HFFc6 (cell line): ENCODE results near the gene BCAT1. TPM values are rescaled to one million over a fixed set of nuclear protein-coding genes. Genes with fewer than 3 reads are reported as not detected.
"Not testable (repeated sequence)": the region's sequence is repeated elsewhere in the genome, so short reads cannot be mapped to it uniquely, and the experiment has no call there.

ENCODE experiments used
- DNase-seq: peaks from one replicate; pipeline ENCODE4 v3.0.0-alpha.2; 2018
- H3K27ac Mint-ChIP-seq: 2 replicates; pipeline ENCODE4 v1.8.0; 2020; ENCODE audit warnings: mild to moderate bottlenecking, mixed read lengths
- H3K27me3 Mint-ChIP-seq: 2 replicates; pipeline ENCODE4 v1.8.0; 2021; ENCODE audit warnings: mild to moderate bottlenecking, moderate library complexity, mixed read lengths; ENCODE audit not compliant: insufficient read depth
- H3K36me3 Mint-ChIP-seq: 2 replicates; pipeline ENCODE4 v1.8.0; 2021; ENCODE audit warnings: low read depth, mixed read lengths
- H3K4me1 Mint-ChIP-seq: 2 replicates; pipeline ENCODE4 v1.8.0; 2020; ENCODE audit warnings: low read depth, mixed read lengths
- H3K4me3 Mint-ChIP-seq: 2 replicates; pipeline ENCODE4 v1.8.0; 2020; ENCODE audit warnings: mild to moderate bottlenecking, moderate library complexity, mixed read lengths
- H3K9me3 Mint-ChIP-seq: 2 replicates; pipeline ENCODE4 v1.8.0; 2020; ENCODE audit warnings: mild to moderate bottlenecking, mixed read lengths
- total RNA-seq, 6 experiments: library from RNA; stranded (reverse); fragmentation: NEBNext Ultra II Directional; extraction: Animal tissue kit (Norgen Biotek cat#: 25700); gene quantifications; 2 replicates in 1 of 6; 3 replicates in 5 of 6; pipeline ENCODE4 v1.2.3, GENCODE V29; 2021
- TF ChIP-seq, protein P1 (sequence below): fragments of 200-600 bp; sonication (generic); IDR thresholded peaks from 2 replicates; pipeline ENCODE4 v1.5.0; 2021; ENCODE audit warnings: antibody characterized with exemption, mild to moderate bottlenecking

The BCAT1 gene
- total RNA-seq, 6 experiments from 2014 or later, result 156 to 180 (median 173) TPM

DNA sequence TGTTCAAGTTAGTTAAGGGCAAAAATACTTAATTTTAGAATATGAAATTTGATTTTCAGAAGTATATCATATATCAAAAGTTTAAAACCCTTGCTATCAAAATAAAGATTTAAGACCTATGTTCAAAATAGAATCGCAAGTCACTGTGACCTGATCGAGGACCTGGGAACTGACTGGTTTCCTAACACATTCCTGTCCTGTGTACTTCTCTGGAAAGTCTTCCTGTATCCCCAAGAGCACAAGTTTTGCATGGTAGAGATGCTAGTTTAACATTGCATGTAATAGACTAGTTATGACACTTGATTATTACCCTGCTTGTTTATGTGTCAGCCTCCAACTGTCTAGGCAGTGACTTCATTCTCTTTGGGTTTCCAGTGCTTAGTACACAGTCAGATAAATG, 30.3 kb downstream of the BCAT1 start:
- TF ChIP-seq, protein P1, sequence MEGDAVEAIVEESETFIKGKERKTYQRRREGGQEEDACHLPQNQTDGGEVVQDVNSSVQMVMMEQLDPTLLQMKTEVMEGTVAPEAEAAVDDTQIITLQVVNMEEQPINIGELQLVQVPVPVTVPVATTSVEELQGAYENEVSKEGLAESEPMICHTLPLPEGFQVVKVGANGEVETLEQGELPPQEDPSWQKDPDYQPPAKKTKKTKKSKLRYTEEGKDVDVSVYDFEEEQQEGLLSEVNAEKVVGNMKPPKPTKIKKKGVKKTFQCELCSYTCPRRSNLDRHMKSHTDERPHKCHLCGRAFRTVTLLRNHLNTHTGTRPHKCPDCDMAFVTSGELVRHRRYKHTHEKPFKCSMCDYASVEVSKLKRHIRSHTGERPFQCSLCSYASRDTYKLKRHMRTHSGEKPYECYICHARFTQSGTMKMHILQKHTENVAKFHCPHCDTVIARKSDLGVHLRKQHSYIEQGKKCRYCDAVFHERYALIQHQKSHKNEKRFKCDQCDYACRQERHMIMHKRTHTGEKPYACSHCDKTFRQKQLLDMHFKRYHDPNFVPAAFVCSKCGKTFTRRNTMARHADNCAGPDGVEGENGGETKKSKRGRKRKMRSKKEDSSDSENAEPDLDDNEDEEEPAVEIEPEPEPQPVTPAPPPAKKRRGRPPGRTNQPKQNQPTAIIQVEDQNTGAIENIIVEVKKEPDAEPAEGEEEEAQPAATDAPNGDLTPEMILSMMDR, result no peak
- Mint-ChIP-seq H3K27ac (no peak overlapping the region), H3K4me1 (peaks cover 75% of the 10 kb centered on the region), H3K27me3 (peaks cover 3% of the 10 kb centered on the region), H3K9me3 (no peaks in the 10 kb centered on the region), H3K4me3 (no peak overlapping the region), H3K36me3 (peaks cover 14% of the 10 kb centered on the region)
- no peak for DNase-seq

GRCh38 chr12:24915501-24915900, 33.4 kb downstream of the BCAT1 start:
- Mint-ChIP-seq H3K4me3 (no peak overlapping the region), H3K27me3 (peaks cover 4% of the 10 kb centered on the region), H3K36me3 (peaks cover 32% of the 10 kb centered on the region), H3K9me3 (no peaks in the 10 kb centered on the region; the same call in 1 of the 2 replicates), H3K27ac (no peak overlapping the region), H3K4me1 (peaks cover 73% of the 10 kb centered on the region)
- TF ChIP-seq, protein P1, result no peak
- no peak for DNase-seq

GRCh38 chr12:24913953-24914352, 34.9 kb downstream of the BCAT1 start:
- Mint-ChIP-seq H3K4me1 (peaks cover 71% of the 10 kb centered on the region), H3K9me3 (peaks cover 11% of the 10 kb centered on the region), H3K36me3 (peaks cover 40% of the 10 kb centered on the region), H3K27ac (peak overlapping the region; percentile 43), H3K4me3 (no peak overlapping the region; the same call in 1 of the 2 replicates), H3K27me3 (peaks cover 4% of the 10 kb centered on the region)
- TF ChIP-seq, protein P1, result no peak
- no peak for DNase-seq

DNA sequence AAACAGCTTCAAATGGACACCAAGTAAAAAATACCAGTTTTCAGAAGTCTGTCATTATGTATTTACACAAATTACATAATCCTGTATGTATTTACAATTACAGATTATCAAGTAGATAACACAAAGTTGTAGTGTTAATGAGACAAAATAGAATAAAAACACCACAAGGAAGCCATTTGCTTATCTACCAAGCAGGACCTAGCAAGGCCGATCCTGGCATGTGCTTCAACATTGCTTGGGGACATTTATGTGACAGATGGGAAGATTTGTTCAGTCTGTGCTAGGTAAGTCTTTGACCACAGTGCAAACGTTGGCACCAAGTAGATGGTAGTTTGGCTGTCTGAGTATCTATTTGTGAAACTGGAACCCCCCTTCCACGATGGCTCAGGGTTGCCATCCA, 35.8 kb downstream of the BCAT1 start:
- Mint-ChIP-seq H3K27ac (peak overlapping the region; percentile 43; the same call in 1 of the 2 replicates), H3K4me1 (peaks cover 67% of the 10 kb centered on the region), H3K4me3 (no peak overlapping the region), H3K9me3 (peaks cover 11% of the 10 kb centered on the region), H3K36me3 (peaks cover 40% of the 10 kb centered on the region), H3K27me3 (peaks cover 4% of the 10 kb centered on the region)
- TF ChIP-seq, protein P1, result no peak
- no peak for DNase-seq

DNA sequence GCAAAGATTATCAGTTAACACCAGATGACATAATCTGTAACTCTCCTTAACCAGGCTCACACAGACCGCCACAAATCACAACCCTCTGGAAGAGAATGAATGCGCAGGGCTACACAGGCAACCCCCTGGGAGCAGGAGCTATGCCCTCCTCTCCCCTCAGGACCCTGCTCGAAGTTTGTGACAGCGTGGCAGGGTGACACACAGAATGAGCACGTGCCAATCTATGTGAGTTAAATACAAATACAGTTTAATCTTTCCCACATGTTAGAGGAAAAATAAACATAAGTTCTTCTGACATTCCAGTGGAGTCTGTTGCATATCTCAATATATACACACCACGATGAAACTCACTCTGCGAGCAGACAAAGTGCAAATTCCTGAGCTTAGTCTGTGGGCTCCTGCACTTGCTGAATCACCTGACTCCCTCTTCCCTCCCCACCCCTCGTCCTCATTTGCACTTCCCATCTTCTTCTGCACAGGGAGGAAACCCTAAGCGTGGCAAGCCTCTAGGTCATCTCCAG, 37.6 kb downstream of the BCAT1 start:
- peak overlapping the region; percentile 94 for H3K27ac Mint-ChIP-seq
- TF ChIP-seq, protein P1, result no peak
- DNase-seq, result peak; percentile 89
- H3K36me3 Mint-ChIP-seq, result peaks cover 40% of the 10 kb centered on the region
- peak overlapping the region; percentile 70 for H3K4me3 Mint-ChIP-seq
- peaks cover 11% of the 10 kb centered on the region for H3K9me3 Mint-ChIP-seq
- peaks cover 4% of the 10 kb centered on the region for H3K27me3 Mint-ChIP-seq
- peaks cover 61% of the 10 kb centered on the region for H3K4me1 Mint-ChIP-seq

GRCh38 chr12:24910192-24910591, 38.7 kb downstream of the BCAT1 start:
- not testable (repeated sequence) for H3K27me3 Mint-ChIP-seq, DNase-seq
- peak overlapping the region; percentile 56 for H3K4me3 Mint-ChIP-seq
- peaks cover 11% of the 10 kb centered on the region for H3K9me3 Mint-ChIP-seq
- peak overlapping the region; percentile 94 for H3K27ac Mint-ChIP-seq
- H3K36me3 Mint-ChIP-seq, result peaks cover 40% of the 10 kb centered on the region
- H3K4me1 Mint-ChIP-seq, result peaks cover 57% of the 10 kb centered on the region
